GM20000 (cell line): Measurements from ENCODE around the gene SCAMP1.
A peak's percentile ranks its signal among the peaks of the same experiment; 100 is the strongest.

ENCODE experiments used
- DNase-seq: peaks from one replicate; pipeline ENCODE4 v3.0.0; 2012; ENCODE audit warnings: low spot score
- TF ChIP-seq, protein P1 (sequence below): IDR thresholded peaks from 2 replicates; pipeline ENCODE4 v1.5.1; 2012; ENCODE audit warnings: mild to moderate bottlenecking, control low read depth; ENCODE audit errors: extremely low read depth, missing control alignments

The SCAMP1 gene

DNA sequence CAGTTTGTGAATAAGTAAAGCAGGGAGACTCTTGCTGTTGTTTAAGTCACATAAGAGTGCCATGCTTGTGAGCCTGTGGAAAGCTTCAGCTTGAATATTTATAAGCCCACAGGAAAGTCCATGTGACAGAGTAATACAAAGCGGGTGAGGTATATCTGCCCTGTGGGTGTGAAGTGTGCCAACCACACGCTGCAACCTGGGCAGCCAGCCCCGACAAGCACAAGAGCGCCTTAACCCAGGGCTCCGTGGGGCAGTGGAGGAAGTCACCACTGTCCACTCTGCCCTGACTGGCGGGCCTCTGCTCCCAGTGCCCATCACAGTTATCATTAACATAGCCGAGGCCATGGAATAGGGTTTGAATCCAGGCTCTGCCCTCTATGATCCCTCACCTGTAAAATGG lies 132.2 kb downstream of the SCAMP1 start:
- DNase-seq = no peak
- TF ChIP-seq, protein P1, sequence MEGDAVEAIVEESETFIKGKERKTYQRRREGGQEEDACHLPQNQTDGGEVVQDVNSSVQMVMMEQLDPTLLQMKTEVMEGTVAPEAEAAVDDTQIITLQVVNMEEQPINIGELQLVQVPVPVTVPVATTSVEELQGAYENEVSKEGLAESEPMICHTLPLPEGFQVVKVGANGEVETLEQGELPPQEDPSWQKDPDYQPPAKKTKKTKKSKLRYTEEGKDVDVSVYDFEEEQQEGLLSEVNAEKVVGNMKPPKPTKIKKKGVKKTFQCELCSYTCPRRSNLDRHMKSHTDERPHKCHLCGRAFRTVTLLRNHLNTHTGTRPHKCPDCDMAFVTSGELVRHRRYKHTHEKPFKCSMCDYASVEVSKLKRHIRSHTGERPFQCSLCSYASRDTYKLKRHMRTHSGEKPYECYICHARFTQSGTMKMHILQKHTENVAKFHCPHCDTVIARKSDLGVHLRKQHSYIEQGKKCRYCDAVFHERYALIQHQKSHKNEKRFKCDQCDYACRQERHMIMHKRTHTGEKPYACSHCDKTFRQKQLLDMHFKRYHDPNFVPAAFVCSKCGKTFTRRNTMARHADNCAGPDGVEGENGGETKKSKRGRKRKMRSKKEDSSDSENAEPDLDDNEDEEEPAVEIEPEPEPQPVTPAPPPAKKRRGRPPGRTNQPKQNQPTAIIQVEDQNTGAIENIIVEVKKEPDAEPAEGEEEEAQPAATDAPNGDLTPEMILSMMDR = no peak

DNA sequence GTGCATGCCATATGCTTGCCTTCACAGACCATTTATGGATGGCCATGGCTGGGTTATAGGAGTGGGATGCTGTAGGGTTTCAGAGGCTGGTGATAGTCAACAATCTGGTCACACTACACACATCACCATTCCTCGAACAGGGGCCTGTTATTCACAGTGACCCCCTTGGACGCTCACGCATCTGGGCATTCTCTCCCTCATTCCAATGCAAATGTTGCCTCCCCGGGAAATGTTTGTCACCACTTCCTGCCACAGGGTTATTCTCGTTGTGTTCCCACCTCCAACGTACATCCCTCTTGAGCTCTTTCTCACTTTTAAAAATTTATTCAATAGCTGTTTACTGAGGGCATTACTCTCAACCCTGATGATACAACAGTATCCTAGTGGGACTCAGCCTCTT lies 135.4 kb downstream of the SCAMP1 start:
- TF ChIP-seq, protein P1 = no peak

DNA sequence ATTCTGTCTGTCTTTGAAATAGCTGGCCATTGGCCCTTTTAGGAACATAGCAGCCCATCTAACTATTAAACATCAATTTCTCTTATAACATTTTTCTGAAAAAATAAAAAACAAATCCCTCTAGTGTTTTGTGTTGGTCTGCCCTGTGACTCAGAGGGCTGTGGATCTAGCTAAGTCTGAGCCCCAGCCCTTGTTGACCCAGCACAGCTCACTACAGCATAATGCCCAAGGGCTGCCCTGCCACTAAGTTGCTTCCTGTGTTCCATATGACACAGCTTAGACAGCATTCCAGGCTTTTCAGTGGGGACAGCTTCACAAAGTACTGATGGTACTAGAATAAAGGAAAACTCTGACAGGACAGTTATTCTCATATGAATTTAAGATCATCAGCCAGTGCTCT lies 136.0 kb downstream of the SCAMP1 start:
- TF ChIP-seq, protein P1 = no peak
- no peak for DNase-seq

More for the DNA sequence above, 135.4 kb downstream of the SCAMP1 start:
- DNase-seq = no peak

DNA sequence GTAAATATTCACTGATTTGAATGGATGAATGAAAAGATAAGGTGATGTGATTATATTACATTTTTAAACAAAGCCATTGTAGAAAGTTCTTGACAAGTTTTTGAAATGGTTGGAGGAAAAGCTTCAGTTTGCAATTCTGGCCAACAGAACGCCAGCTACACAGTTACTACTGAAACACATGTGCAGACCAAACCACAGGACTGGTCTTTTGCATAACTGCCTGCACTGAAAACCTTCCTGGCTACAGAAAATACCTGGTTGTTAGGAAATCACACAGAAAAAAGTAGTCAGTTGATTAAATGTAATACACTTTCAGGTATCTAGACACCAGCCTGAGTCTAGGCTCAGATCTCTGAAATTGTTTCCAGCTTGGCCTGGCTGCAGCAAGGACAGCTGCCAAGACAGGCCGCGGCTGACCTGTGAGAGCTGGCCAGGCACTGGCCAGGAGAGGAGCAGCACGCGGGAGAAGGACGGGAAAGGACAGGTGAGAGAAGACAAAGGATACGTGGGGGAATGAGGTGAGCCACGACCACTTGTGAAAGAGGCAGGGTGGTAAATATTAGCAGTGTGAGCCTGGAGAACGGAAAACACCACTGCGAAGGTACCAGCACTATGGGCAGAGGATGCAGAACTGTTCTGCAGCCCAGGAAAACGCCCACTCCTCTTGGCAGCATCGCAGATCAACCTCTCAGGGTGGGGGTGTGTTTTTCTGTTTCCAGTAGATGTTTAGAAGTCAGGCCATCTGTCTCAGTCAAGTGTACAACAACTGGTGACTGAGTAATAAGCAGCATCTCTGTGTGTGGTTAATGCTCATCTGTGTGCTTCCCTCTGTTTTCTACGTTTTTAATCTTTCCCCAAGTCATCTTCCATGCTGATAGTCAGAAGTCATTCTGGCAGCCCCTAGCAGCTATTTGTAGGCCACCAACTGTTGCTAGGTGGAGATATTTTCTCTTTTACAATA lies 137.4 kb downstream of the SCAMP1 start:
- TF ChIP-seq, protein P1 = no peak
- DNase-seq = peak; percentile 43

DNA sequence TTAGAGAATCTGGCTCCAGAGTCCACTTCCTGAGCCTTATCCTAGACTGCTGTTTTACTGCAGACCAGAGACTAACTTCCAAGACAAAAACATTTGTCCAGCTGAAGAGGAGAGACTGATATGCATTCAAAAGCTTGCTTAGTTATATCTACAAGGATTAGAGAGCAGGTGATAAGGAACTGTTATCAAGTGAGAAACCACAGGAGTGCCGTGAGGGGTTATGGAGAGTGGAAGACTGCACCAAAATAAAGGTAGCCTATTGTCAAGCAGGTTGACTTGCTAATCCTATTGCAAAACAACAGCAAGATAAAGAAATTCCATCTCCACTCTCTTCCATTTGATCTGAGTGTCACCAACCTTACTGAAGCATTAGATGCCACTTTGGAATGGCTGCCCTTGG lies 139.1 kb downstream of the SCAMP1 start:
- TF ChIP-seq, protein P1 = no peak
- DNase-seq = no peak

DNA sequence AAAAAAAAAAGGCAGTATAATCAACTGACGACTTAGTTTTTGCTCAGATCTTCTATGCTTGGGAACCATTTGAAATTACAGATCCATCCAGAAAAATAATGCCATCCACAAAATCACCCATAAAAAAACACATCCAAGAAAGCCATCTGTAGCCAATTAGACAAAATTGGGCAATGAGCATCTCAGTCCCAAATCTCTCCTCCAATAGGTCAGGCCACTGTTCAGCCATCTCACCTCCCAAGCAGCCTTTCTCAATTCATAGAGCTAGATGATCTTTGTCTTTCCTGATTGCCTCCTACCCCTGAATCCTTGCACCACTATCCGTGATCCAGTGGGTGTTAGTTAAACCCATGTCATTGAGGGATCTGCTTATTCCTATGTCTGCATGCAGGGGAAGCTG lies 139.6 kb downstream of the SCAMP1 start:
- no peak for DNase-seq
- TF ChIP-seq, protein P1 = no peak

DNA sequence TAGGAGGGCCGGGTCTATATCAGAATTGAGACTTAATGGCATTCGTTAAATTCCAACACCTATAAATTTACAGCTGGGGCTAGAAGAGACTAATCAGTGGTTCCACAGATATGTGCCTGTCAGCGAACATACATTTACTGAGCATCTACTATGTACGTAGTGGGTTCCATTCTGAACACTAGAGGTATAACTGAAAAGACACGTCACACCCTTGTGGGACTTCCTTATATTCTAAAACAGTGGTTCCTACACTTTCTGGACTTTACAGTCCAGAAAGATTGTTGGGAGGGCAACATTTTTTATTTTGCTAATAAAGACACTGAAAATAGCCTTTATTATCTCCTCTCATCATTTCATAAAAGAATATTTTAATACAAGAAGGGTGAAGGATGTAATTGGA lies 140.5 kb downstream of the SCAMP1 start:
- TF ChIP-seq, protein P1 = no peak

More for the DNA sequence above, 140.5 kb downstream of the SCAMP1 start:
- DNase-seq = no peak
